ENCODE measurements around the gene FBXO11.

DNA sequence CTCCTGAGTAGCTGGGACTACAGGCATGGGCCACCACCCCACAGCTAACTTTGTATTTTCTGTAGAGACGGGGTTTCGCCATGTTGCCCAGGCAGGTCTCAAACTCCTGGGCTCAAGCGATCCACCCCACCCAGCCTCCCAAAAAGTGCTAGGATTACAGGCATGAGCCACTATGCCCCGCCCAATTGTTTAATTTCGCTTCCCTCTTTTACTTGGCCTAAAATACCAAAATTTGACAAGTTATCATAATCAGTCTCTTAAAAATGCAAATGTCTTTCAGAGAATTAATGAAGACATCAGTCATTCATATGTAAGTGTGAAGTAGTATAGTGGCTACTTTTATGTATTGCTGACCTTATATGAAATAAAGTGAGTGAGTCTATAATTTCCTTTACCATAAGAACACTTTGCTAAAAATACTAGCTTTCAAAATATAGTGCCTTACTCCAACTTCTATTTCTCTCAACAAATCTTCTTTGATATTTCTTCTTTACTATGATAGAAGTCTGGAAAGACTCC, 9.8 kb downstream of the FBXO11 start:
- TF ChIP-seq YY1 (IDR thresholded peaks at IDR 0.05; ENCODE audit: low read depth) (no peak), TAF1 (IDR thresholded peaks at IDR 0.05; ENCODE audit: low read depth) (no peak), RAD21 (IDR thresholded peaks at IDR 0.05; ENCODE audit: low read depth) (no peak), EP300 (IDR thresholded peaks at IDR 0.05; ENCODE audit: borderline replicate concordance) (no peak), ZBTB7A (IDR thresholded peaks at IDR 0.05; ENCODE audit: low read depth) (no peak), TCF12 (IDR thresholded peaks at IDR 0.05; ENCODE audit: low read depth) (no peak), TEAD4 (IDR thresholded peaks at IDR 0.05) (no peak), CEBPB (IDR thresholded peaks at IDR 0.05) (no peak), CREB1 (IDR thresholded peaks at IDR 0.05; ENCODE audit: low read depth) (no peak), FOXM1 (IDR thresholded peaks at IDR 0.05; ENCODE audit: borderline replicate concordance, low read depth) (no peak)
- TF ChIP-seq, protein P1, sequence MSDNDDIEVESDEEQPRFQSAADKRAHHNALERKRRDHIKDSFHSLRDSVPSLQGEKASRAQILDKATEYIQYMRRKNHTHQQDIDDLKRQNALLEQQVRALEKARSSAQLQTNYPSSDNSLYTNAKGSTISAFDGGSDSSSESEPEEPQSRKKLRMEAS (IDR thresholded peaks at IDR 0.05): no peak
- TF ChIP-seq, protein P2, sequence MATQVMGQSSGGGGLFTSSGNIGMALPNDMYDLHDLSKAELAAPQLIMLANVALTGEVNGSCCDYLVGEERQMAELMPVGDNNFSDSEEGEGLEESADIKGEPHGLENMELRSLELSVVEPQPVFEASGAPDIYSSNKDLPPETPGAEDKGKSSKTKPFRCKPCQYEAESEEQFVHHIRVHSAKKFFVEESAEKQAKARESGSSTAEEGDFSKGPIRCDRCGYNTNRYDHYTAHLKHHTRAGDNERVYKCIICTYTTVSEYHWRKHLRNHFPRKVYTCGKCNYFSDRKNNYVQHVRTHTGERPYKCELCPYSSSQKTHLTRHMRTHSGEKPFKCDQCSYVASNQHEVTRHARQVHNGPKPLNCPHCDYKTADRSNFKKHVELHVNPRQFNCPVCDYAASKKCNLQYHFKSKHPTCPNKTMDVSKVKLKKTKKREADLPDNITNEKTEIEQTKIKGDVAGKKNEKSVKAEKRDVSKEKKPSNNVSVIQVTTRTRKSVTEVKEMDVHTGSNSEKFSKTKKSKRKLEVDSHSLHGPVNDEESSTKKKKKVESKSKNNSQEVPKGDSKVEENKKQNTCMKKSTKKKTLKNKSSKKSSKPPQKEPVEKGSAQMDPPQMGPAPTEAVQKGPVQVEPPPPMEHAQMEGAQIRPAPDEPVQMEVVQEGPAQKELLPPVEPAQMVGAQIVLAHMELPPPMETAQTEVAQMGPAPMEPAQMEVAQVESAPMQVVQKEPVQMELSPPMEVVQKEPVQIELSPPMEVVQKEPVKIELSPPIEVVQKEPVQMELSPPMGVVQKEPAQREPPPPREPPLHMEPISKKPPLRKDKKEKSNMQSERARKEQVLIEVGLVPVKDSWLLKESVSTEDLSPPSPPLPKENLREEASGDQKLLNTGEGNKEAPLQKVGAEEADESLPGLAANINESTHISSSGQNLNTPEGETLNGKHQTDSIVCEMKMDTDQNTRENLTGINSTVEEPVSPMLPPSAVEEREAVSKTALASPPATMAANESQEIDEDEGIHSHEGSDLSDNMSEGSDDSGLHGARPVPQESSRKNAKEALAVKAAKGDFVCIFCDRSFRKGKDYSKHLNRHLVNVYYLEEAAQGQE (IDR thresholded peaks at IDR 0.05; ENCODE audit: low read depth): no peak
- TF ChIP-seq, protein P3, sequence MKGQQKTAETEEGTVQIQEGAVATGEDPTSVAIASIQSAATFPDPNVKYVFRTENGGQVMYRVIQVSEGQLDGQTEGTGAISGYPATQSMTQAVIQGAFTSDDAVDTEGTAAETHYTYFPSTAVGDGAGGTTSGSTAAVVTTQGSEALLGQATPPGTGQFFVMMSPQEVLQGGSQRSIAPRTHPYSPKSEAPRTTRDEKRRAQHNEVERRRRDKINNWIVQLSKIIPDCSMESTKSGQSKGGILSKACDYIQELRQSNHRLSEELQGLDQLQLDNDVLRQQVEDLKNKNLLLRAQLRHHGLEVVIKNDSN (IDR thresholded peaks at IDR 0.05): no peak

All from Ishikawa (cell line).